ENCODE results near the gene RASGRF1. TPM values are rescaled to one million over a fixed set of nuclear protein-coding genes. Genes with fewer than 3 reads are reported as not detected.

Gene RASGRF1
- total RNA-seq, 4 donors from 2014 or later: 0.14 to 0.75 (median 0.64) TPM; not detected in 1

GRCh38 chr15:78991476-78991875, 99.1 kb downstream of the RASGRF1 start:
- Histone ChIP-seq H3K9me3 (no peaks in the 10 kb centered on the region), H3K4me1 (peaks cover 5 to 27% (median 10%) of the 10 kb centered on the region in 4 donors), H3K27ac (peak overlapping the region in 1 of 4 donors; percentile 69), H3K27me3 (no peaks in the 10 kb centered on the region), H3K4me3 (no peak overlapping the region), H3K36me3 (no peaks in the 10 kb centered on the region)
- no peak for DNase-seq
- in situ Hi-C loops (cut with MboI; ENCODE audit: low pct_ligation_motif_present in 1 of 4, low pct_unique_long_range_greater_than_20kb in 1 of 4, low sequenced_read_pairs in 3 of 4): no loop called here
- TF ChIP-seq CTCF (IDR thresholded peaks at IDR 0.05) (no peak), POLR2AphosphoS5 (IDR thresholded peaks at IDR 0.05) (no peak), POLR2A (IDR thresholded peaks at IDR 0.05) (no peak), EP300 (IDR thresholded peaks at IDR 0.05; ENCODE audit: low read depth) (no peak)
- intact Hi-C loops (cut with DNase I; ENCODE audit: low total_unique reads): no loop called here
- 83% methylated on average over 10 of the region's 10 CpGs; no CpG with 5 or more reads in 1 of the 2 donors for WGBS, 2 donors (ENCODE audit: low coverage in 1 of 2)

GRCh38 chr15:78990278-78990677, 100.3 kb downstream of the RASGRF1 start:
- Histone ChIP-seq H3K27ac (peak overlapping the region in 3 of 4 donors; percentile 66 to 69 (median 66)), H3K27me3 (no peaks in the 10 kb centered on the region), H3K9me3 (no peaks in the 10 kb centered on the region), H3K4me3 (no peak overlapping the region), H3K4me1 (peaks cover 5 to 27% (median 10%) of the 10 kb centered on the region in 4 donors), H3K36me3 (no peaks in the 10 kb centered on the region)
- in situ Hi-C loops (cut with MboI; ENCODE audit: low pct_ligation_motif_present in 1 of 4, low pct_unique_long_range_greater_than_20kb in 1 of 4, low sequenced_read_pairs in 3 of 4) (no loop called here), intact Hi-C loops (cut with DNase I; ENCODE audit: low total_unique reads) (no loop called here)
- DNase-seq: no peak
- no peak for TF ChIP-seq POLR2AphosphoS5 (IDR thresholded peaks at IDR 0.05)
- TF ChIP-seq POLR2A (IDR thresholded peaks at IDR 0.05): no peak
- no peak for TF ChIP-seq CTCF (IDR thresholded peaks at IDR 0.05)
- TF ChIP-seq EP300 (IDR thresholded peaks at IDR 0.05; ENCODE audit: low read depth): no peak
- 40 to 65% methylated on average over 1 of the region's 1 CpG for WGBS, 2 donors (ENCODE audit: low coverage in 1 of 2)

GRCh38 chr15:78989701-78990240, 100.8 kb downstream of the RASGRF1 start:
- Histone ChIP-seq H3K27ac (peak overlapping the region; percentile 62 to 69 (median 66)), H3K4me1 (peaks cover 5 to 27% (median 10%) of the 10 kb centered on the region in 4 donors), H3K36me3 (no peaks in the 10 kb centered on the region), H3K4me3 (no peak overlapping the region), H3K27me3 (no peaks in the 10 kb centered on the region), H3K9me3 (no peaks in the 10 kb centered on the region)
- intact Hi-C loops (cut with DNase I; ENCODE audit: low total_unique reads) (no loop called here), in situ Hi-C loops (cut with MboI; ENCODE audit: low pct_ligation_motif_present in 1 of 4, low pct_unique_long_range_greater_than_20kb in 1 of 4, low sequenced_read_pairs in 3 of 4) (no loop called here)
- DNase-seq: no peak
- 88 to 100% methylated on average over 3 to 9 of the region's 9 CpGs for WGBS, 2 donors (ENCODE audit: low coverage in 1 of 2)
- TF ChIP-seq EP300 (IDR thresholded peaks at IDR 0.05; ENCODE audit: low read depth): no peak
- TF ChIP-seq POLR2AphosphoS5 (IDR thresholded peaks at IDR 0.05): no peak
- TF ChIP-seq CTCF (IDR thresholded peaks at IDR 0.05): no peak
- no peak for TF ChIP-seq POLR2A (IDR thresholded peaks at IDR 0.05)

- intact Hi-C loops (cut with DNase I; ENCODE audit: low total_unique reads): no loop called here
- DNase-seq: peak; percentile 67
- peak overlapping the region; percentile 65 to 69 (median 66) for H3K27ac ChIP-seq
- no peaks in the 10 kb centered on the region for H3K27me3 ChIP-seq
- TF ChIP-seq POLR2AphosphoS5 (IDR thresholded peaks at IDR 0.05) (peak; percentile 27 to 65 (median 42)), POLR2A (IDR thresholded peaks at IDR 0.05) (no peak)
- H3K4me1 ChIP-seq: peaks cover 5 to 27% (median 10%) of the 10 kb centered on the region in 4 donors
- WGBS, 2 donors (ENCODE audit: low coverage in 1 of 2): 6 to 21% methylated on average over 2 to 7 of the region's 7 CpGs
- H3K9me3 ChIP-seq: no peaks in the 10 kb centered on the region
- no peak overlapping the region for H3K4me3 ChIP-seq
- H3K36me3 ChIP-seq: no peaks in the 10 kb centered on the region
- in situ Hi-C loops (cut with MboI; ENCODE audit: low pct_ligation_motif_present in 1 of 4, low pct_unique_long_range_greater_than_20kb in 1 of 4, low sequenced_read_pairs in 3 of 4): no loop called here
Observed at GRCh38 chr15:78988361-78988911, 102.1 kb downstream of the RASGRF1 start.
